ENCODE results near the gene MPPED1.

The MPPED1 gene

DNA sequence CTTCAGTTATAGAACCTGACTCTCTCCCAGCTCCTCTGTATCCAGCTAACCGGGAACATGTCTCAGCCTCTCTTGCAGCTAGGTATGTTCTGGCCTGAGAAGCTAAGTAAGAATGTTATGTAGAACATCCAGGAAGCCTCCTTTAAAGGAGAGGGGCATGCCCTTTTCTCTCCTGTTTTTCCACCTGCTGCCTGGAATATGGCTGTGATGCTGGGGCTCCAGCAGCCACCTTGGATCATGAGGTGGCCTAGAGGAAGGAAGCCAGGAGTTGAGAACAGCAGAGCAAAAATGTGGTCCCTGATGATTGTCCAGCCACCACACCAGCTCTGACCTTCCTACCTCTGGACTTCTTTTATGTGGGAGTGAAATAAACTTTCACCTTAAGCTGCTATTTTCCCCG, 117.6 kb downstream of the MPPED1 start:
- no peaks in the 10 kb centered on the region for H3F3A ChIP-seq (ENCODE audit: insufficient read depth)
- H3K79me2 ChIP-seq (ENCODE audit: insufficient read depth, low read length) = no peaks in the 10 kb centered on the region
- H3K27me3 ChIP-seq (ENCODE audit: low read length) = no peaks in the 10 kb centered on the region
- no peaks in the 10 kb centered on the region for H3K9me2 ChIP-seq (replicated peaks; ENCODE audit: insufficient read depth, low read length)
- H3K4me3 ChIP-seq (ENCODE audit: insufficient read depth, low read length, poor library complexity, severe bottlenecking) = no peak overlapping the region
- H3K36me3 ChIP-seq (ENCODE audit: low read length) = no peaks in the 10 kb centered on the region
- no peaks in the 10 kb centered on the region for H4K20me1 ChIP-seq (ENCODE audit: low read depth, low read length)
- no peak overlapping the region for H3K9ac ChIP-seq (ENCODE audit: low read length)
- no peaks in the 10 kb centered on the region for H3K9me3 ChIP-seq (ENCODE audit: insufficient read depth, low read length)
- no peak overlapping the region for H3K4me2 ChIP-seq (ENCODE audit: low read depth, low read length, poor library complexity, severe bottlenecking)
- H3K27ac ChIP-seq (ENCODE audit: low read depth, low read length) = no peak overlapping the region
- TF ChIP-seq, protein P1, sequence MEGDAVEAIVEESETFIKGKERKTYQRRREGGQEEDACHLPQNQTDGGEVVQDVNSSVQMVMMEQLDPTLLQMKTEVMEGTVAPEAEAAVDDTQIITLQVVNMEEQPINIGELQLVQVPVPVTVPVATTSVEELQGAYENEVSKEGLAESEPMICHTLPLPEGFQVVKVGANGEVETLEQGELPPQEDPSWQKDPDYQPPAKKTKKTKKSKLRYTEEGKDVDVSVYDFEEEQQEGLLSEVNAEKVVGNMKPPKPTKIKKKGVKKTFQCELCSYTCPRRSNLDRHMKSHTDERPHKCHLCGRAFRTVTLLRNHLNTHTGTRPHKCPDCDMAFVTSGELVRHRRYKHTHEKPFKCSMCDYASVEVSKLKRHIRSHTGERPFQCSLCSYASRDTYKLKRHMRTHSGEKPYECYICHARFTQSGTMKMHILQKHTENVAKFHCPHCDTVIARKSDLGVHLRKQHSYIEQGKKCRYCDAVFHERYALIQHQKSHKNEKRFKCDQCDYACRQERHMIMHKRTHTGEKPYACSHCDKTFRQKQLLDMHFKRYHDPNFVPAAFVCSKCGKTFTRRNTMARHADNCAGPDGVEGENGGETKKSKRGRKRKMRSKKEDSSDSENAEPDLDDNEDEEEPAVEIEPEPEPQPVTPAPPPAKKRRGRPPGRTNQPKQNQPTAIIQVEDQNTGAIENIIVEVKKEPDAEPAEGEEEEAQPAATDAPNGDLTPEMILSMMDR (IDR thresholded peaks at IDR 0.05; ENCODE audit: insufficient read depth, low read length, poor library complexity, severe bottlenecking) = no peak
- TF ChIP-seq EZH2phosphoT487 (conservative IDR thresholded peaks at IDR 0.05; ENCODE audit: low read length) = no peak
- no peak overlapping the region for H2AFZ ChIP-seq (ENCODE audit: low read depth, low read length, severe bottlenecking)

DNA sequence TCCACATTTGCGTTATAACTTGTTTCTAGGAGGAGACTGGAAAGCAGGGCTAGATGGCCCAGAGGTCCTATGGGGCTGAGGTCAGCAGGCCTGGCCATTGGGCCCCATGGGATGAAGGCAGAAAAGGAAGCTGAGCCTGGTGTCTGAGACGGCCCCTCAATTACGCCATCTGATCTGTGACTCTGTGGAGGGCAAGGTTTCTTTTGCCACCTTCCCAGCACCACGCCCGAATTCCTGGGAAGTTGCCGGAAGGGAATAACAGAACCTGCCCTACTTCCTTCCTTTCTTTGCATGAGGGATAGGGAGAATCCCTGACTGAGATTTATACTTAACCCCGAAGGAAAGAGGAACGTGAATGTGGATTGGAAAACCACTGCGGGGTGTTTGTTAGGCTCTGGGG, 118.1 kb downstream of the MPPED1 start:
- Histone ChIP-seq H3F3A (ENCODE audit: insufficient read depth) (no peaks in the 10 kb centered on the region), H3K79me2 (ENCODE audit: insufficient read depth, low read length) (no peaks in the 10 kb centered on the region), H3K4me2 (ENCODE audit: low read depth, low read length, poor library complexity, severe bottlenecking) (no peak overlapping the region), H2AFZ (ENCODE audit: low read depth, low read length, severe bottlenecking) (no peak overlapping the region), H3K27me3 (ENCODE audit: low read length) (no peaks in the 10 kb centered on the region), H3K9me2 (replicated peaks; ENCODE audit: insufficient read depth, low read length) (no peaks in the 10 kb centered on the region), H3K36me3 (ENCODE audit: low read length) (no peaks in the 10 kb centered on the region), H3K27ac (ENCODE audit: low read depth, low read length) (no peak overlapping the region), H3K4me3 (ENCODE audit: insufficient read depth, low read length, poor library complexity, severe bottlenecking) (no peak overlapping the region), H4K20me1 (ENCODE audit: low read depth, low read length) (no peaks in the 10 kb centered on the region), H3K9me3 (ENCODE audit: insufficient read depth, low read length) (no peaks in the 10 kb centered on the region), H3K9ac (ENCODE audit: low read length) (no peak overlapping the region)
- no peak for TF ChIP-seq EZH2phosphoT487 (conservative IDR thresholded peaks at IDR 0.05; ENCODE audit: low read length)
- TF ChIP-seq, protein P1 (IDR thresholded peaks at IDR 0.05; ENCODE audit: insufficient read depth, low read length, poor library complexity, severe bottlenecking) = no peak

DNA sequence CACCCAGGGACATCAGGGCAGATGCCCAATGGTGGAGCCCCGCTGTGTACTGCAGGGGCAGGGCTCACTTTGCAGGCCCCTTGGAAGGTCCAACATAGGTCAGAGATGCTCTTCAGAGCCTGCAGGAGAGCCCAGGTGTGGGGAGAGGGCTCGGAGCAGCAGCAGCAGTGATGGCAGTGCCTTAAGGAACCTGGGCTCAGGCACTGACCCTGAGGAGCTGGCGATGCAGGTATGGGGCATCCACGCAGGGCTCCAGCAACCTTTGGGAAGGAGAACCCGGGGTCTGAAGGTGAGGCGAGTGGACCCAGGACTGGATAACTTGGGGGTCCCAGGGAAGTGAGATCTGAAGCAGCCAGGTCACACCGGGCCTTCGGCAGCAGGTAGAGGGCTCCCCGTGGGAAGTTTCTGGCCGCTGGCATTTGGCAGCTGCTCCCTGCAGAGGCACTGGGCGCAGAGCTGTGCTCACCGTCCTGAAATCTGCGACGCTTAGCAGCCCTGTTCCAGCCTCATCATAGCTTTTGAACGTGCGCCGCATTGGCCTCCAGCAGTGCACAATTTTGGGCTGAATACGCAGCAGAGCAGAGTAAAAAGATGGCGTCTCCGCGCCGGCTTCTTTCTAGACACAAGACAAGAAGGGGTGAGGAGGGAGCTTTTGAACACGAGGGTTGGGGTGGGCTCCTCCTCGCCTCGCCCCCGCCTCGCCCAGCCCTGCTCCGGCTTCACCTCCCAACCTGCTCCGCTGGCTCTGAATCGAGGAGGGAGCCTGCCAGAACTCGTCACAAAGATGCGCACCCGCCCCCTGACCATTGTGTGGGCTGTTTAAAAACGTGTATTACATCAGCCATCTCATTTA, 118.8 kb downstream of the MPPED1 start:
- TF ChIP-seq, protein P1 (IDR thresholded peaks at IDR 0.05; ENCODE audit: insufficient read depth, low read length, poor library complexity, severe bottlenecking) = no peak
- TF ChIP-seq EZH2phosphoT487 (conservative IDR thresholded peaks at IDR 0.05; ENCODE audit: low read length) = no peak
- H3K27me3 ChIP-seq (ENCODE audit: low read length) = no peaks in the 10 kb centered on the region
- H3K27ac ChIP-seq (ENCODE audit: low read depth, low read length) = no peak overlapping the region

More for the DNA sequence above, 118.8 kb downstream of the MPPED1 start:
- Histone ChIP-seq H2AFZ (ENCODE audit: low read depth, low read length, severe bottlenecking) (no peak overlapping the region), H4K20me1 (ENCODE audit: low read depth, low read length) (no peaks in the 10 kb centered on the region), H3K4me3 (ENCODE audit: insufficient read depth, low read length, poor library complexity, severe bottlenecking) (no peak overlapping the region), H3K4me2 (ENCODE audit: low read depth, low read length, poor library complexity, severe bottlenecking) (no peak overlapping the region), H3K36me3 (ENCODE audit: low read length) (no peaks in the 10 kb centered on the region), H3F3A (ENCODE audit: insufficient read depth) (no peaks in the 10 kb centered on the region), H3K9ac (ENCODE audit: low read length) (no peak overlapping the region), H3K9me2 (replicated peaks; ENCODE audit: insufficient read depth, low read length) (no peaks in the 10 kb centered on the region), H3K9me3 (ENCODE audit: insufficient read depth, low read length) (no peaks in the 10 kb centered on the region), H3K79me2 (ENCODE audit: insufficient read depth, low read length) (no peaks in the 10 kb centered on the region)

Measured in SU-DHL-6 (cell line).